CD14-positive monocyte (primary cell): ENCODE data around the gene CABP7. TPM values are rescaled to one million over a fixed set of nuclear protein-coding genes. Genes with fewer than 3 reads are reported as not detected.
A peak's percentile ranks its signal among the peaks of the same experiment; 100 is the strongest.

ENCODE experiments used
- DNase-seq, 3 donors: peaks; one replicate each; pipeline ENCODE4 v3.0.0-alpha.2; 2011 to 2022
- H2AFZ ChIP-seq: 2 replicates; pipeline ENCODE4 v1.6.0; 2012; ENCODE audit warnings: mild to moderate bottlenecking, low read depth, low read length, inconsistent platforms; ENCODE audit not compliant: insufficient read depth, poor library complexity, severe bottlenecking
- H3K27ac ChIP-seq, 2 donors: 1 replicate in 1 of 2; 2 replicates in 1 of 2; pipeline ENCODE4 v1.5.1; 2012 to 2013; ENCODE audit warnings: low read length in 2 of 2, control low read depth in 1 of 2, inconsistent platforms in 1 of 2, low read depth in 1 of 2, mild to moderate bottlenecking in 1 of 2
- H3K27me3 ChIP-seq, 2 donors: one replicate each; pipeline versions ENCODE4 v1.6.0 to v1.6.1; 2011 to 2013; ENCODE audit warnings: low read length in 2 of 2; ENCODE audit not compliant: control insufficient read depth in 2 of 2, insufficient read depth in 2 of 2
- H3K36me3 ChIP-seq, 2 donors: replicated peaks in 1 of 2; 1 replicate in 1 of 2; 2 replicates in 1 of 2; pipeline versions ENCODE4 v1.5.1 to v1.6.1; 2012 to 2013; ENCODE audit warnings: low read length in 2 of 2, control low read depth in 1 of 2, inconsistent platforms in 1 of 2, mild to moderate bottlenecking in 1 of 2; ENCODE audit not compliant: insufficient read depth in 2 of 2, control insufficient read depth in 1 of 2
- H3K4me1 ChIP-seq, 2 donors: 1 replicate in 1 of 2; 2 replicates in 1 of 2; pipeline versions ENCODE4 v1.5.1 to v1.6.1; 2012 to 2013; ENCODE audit warnings: low read length in 2 of 2, control low read depth in 1 of 2, inconsistent platforms in 1 of 2, mild to moderate bottlenecking in 1 of 2, moderate library complexity in 1 of 2; ENCODE audit not compliant: insufficient read depth in 2 of 2, control insufficient read depth in 1 of 2
- H3K4me2 ChIP-seq: replicated peaks from 2 replicates; pipeline ENCODE3; 2012; ENCODE audit warnings: low read length, moderate library complexity, mild to moderate bottlenecking; ENCODE audit not compliant: poor library complexity, severe bottlenecking; ENCODE audit errors: extremely low read depth
- H3K4me3 ChIP-seq, 3 experiments: fragments of 200-600 bp in 1 of 3; sonication (generic) in 1 of 3; replicated peaks in 1 of 3; 1 replicate in 2 of 3; 2 replicates in 1 of 3; pipeline ENCODE4 v1.5.1; 2011 to 2013; ENCODE audit warnings: low read length in 3 of 3, mild to moderate bottlenecking in 3 of 3, control low read depth in 2 of 3, low read depth in 2 of 3, inconsistent platforms in 1 of 3, moderate library complexity in 1 of 3
- H3K79me2 ChIP-seq: 2 replicates; pipeline ENCODE4 v1.6.0; 2012; ENCODE audit warnings: mild to moderate bottlenecking, control low read depth, inconsistent platforms, low read length, moderate library complexity; ENCODE audit not compliant: insufficient read depth
- H3K9ac ChIP-seq: 2 replicates; pipeline ENCODE4 v1.6.0; 2017; ENCODE audit warnings: low read length, mild to moderate bottlenecking; ENCODE audit not compliant: insufficient read depth, poor library complexity, severe bottlenecking
- H3K9me3 ChIP-seq, 2 donors: replicated peaks in 1 of 2; 1 replicate in 1 of 2; 2 replicates in 1 of 2; pipeline versions ENCODE4 v1.5.1 to v1.6.1; 2012 to 2013; ENCODE audit warnings: low read length in 2 of 2, control low read depth in 1 of 2; ENCODE audit not compliant: control insufficient read depth in 1 of 2, insufficient read depth in 1 of 2
- H4K20me1 ChIP-seq: 2 replicates; pipeline ENCODE4 v1.6.0; 2012; ENCODE audit warnings: mild to moderate bottlenecking, low read length, control low read depth, moderate library complexity; ENCODE audit not compliant: insufficient read depth
- H3K27ac Mint-ChIP-seq, 7 donors: one replicate each; pipeline ENCODE4 v1.8.0; 2020; ENCODE audit warnings: mild to moderate bottlenecking in 7 of 7, mixed read lengths in 7 of 7, moderate library complexity in 6 of 7, inconsistent platforms in 2 of 7
- H3K27me3 Mint-ChIP-seq, 3 donors: one replicate each; pipeline ENCODE4 v1.8.0; 2021 to 2022; ENCODE audit warnings: low read depth in 3 of 3, mild to moderate bottlenecking in 3 of 3, mixed read lengths in 3 of 3, moderate library complexity in 3 of 3, inconsistent platforms in 1 of 3
- H3K36me3 Mint-ChIP-seq, 2 donors: one replicate each; pipeline ENCODE4 v1.8.0; 2020; ENCODE audit warnings: mixed read lengths in 2 of 2, inconsistent platforms in 1 of 2, mild to moderate bottlenecking in 1 of 2
- H3K4me1 Mint-ChIP-seq: one replicate; pipeline ENCODE4 v1.8.0; 2020; ENCODE audit warnings: mild to moderate bottlenecking, mixed read lengths
- H3K4me3 Mint-ChIP-seq, 2 donors: one replicate each; pipeline ENCODE4 v1.8.0; 2020; ENCODE audit warnings: mild to moderate bottlenecking in 2 of 2, mixed read lengths in 2 of 2, moderate library complexity in 1 of 2
- H3K9me3 Mint-ChIP-seq, 7 donors: one replicate each; pipeline ENCODE4 v1.8.0; 2020 to 2022; ENCODE audit warnings: mixed read lengths in 7 of 7, mild to moderate bottlenecking in 6 of 7, moderate library complexity in 6 of 7, inconsistent platforms in 2 of 7
- WGBS: methylation state at CpG from one replicate; pipeline ENCODE4 v1.1.5; 2013; ENCODE audit warnings: missing lambda C conversion rate; ENCODE audit not compliant: insufficient coverage; 5-methylcytosine and 5-hydroxymethylcytosine counted together
- intact Hi-C, 2 donors: fragments of 100-400 bp; cut with micrococcal nuclease; formaldehyde crosslinking; loops; one replicate each; pipeline versions ENCODE4 v1.15.0 to v1.15.1; 2023
- polyA plus RNA-seq, 3 donors: library from polyadenylated mRNA; depleted of rRNA in 1 of 3; unstranded in 2 of 3; stranded (reverse) in 1 of 3; fragments of 300-500 nt in 2 of 3; fragments of >200 nt in 1 of 3; fragmentation: Illumina TruSeq in 2 of 3; gene quantifications; 1 replicate in 2 of 3; 2 replicates in 1 of 3; pipeline ENCODE4 v1.2.3, GENCODE V29; 2012 to 2021
- TF ChIP-seq, protein P1 (sequence below): fragments of 200-600 bp; IDR thresholded peaks from one replicate; pipeline ENCODE4 v1.8.0; 2022; ENCODE audit warnings: antibody characterized with exemption, mild to moderate bottlenecking

CABP7 gene
- polyA plus RNA-seq, 3 donors: 0.11 to 0.14 TPM; not detected in 1

DNA sequence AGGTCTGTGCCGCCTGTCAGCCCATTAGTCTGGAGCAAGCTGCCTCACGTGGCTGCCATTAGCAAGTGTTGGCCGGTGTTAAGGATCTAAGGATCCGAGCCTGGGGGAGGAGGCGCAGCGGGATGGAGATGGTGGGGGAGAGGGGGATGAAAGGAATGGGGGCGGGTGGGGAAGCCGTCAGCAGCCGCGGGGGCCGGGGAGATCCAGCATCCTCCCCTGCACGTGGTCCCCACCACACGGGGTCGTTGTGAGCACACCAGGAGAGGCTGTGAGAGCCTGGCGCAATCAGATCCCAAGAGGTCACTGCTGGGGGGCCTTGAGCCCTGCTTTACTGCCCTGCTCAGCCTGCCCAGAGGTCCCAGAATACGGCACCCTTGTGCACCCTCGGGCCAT lies 7.3 kb downstream of the CABP7 start:
- Histone ChIP-seq H3K27me3 (peaks cover 0 to 8% of the 10 kb centered on the region in 2 donors), H3K9ac (no peak overlapping the region), H2AFZ (no peak overlapping the region), H3K4me1 (no peaks in the 10 kb centered on the region), H3K4me2 (no peak overlapping the region), H3K79me2 (no peaks in the 10 kb centered on the region), H3K27ac (no peak overlapping the region), H3K9me3 (no peaks in the 10 kb centered on the region), H3K4me3 (no peak overlapping the region), H3K36me3 (peaks cover 4 to 14% of the 10 kb centered on the region in 2 donors), H4K20me1 (no peaks in the 10 kb centered on the region)
- H3K27ac Mint-ChIP-seq: no peak overlapping the region
- 7% methylated on average over 10 of the region's 17 CpGs for WGBS
- DNase-seq: peak; percentile 3 to 25 (median 5)
- peaks cover 13 to 14% of the 10 kb centered on the region in 2 donors for H3K36me3 Mint-ChIP-seq
- TF ChIP-seq, protein P1, sequence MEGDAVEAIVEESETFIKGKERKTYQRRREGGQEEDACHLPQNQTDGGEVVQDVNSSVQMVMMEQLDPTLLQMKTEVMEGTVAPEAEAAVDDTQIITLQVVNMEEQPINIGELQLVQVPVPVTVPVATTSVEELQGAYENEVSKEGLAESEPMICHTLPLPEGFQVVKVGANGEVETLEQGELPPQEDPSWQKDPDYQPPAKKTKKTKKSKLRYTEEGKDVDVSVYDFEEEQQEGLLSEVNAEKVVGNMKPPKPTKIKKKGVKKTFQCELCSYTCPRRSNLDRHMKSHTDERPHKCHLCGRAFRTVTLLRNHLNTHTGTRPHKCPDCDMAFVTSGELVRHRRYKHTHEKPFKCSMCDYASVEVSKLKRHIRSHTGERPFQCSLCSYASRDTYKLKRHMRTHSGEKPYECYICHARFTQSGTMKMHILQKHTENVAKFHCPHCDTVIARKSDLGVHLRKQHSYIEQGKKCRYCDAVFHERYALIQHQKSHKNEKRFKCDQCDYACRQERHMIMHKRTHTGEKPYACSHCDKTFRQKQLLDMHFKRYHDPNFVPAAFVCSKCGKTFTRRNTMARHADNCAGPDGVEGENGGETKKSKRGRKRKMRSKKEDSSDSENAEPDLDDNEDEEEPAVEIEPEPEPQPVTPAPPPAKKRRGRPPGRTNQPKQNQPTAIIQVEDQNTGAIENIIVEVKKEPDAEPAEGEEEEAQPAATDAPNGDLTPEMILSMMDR: peak; percentile 20
- H3K9me3 Mint-ChIP-seq: no peaks in the 10 kb centered on the region
- intact Hi-C loops: no loop called here
- H3K4me1 Mint-ChIP-seq: peaks cover 2% of the 10 kb centered on the region
- H3K4me3 Mint-ChIP-seq: no peak overlapping the region
- peaks cover 6 to 25% (median 9%) of the 10 kb centered on the region in 3 donors for H3K27me3 Mint-ChIP-seq

DNA sequence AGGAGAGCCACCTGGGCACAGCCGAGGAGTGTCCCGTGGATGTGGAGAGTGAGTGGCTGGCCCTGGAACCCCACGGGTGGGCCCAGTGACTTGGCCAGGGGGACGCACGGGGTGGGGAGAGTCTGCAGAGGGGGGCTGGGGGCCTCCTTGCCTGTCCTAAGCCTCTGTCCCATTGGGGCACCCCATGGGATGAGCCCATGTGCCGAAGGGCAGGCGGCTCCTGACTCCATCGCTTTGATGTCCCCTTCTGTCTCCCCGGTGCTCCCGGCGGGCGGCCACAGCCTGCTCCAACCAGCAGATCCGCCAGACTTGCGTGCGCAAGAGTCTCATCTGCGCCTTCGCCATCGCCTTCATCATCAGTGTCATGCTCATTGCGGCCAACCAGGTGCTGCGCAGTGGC lies 9.4 kb downstream of the CABP7 start:
- H3K36me3 ChIP-seq: peaks cover 8 to 20% of the 10 kb centered on the region in 2 donors
- H3K9me3 Mint-ChIP-seq: no peaks in the 10 kb centered on the region
- no peaks in the 10 kb centered on the region for H3K4me1 ChIP-seq
- TF ChIP-seq, protein P1: no peak
- H3K9ac ChIP-seq: no peak overlapping the region
- no peak for DNase-seq
- peaks cover 7% of the 10 kb centered on the region for H3K4me1 Mint-ChIP-seq
- H3K79me2 ChIP-seq: no peaks in the 10 kb centered on the region
- H3K27ac ChIP-seq: no peak overlapping the region
- H3K27ac Mint-ChIP-seq: no peak overlapping the region
- no peak overlapping the region for H2AFZ ChIP-seq
- WGBS: 98% methylated on average over 17 of the region's 20 CpGs
- no peak overlapping the region for H3K4me3 Mint-ChIP-seq
- peaks cover 20 to 23% of the 10 kb centered on the region in 2 donors for H3K36me3 Mint-ChIP-seq
- no peaks in the 10 kb centered on the region for H4K20me1 ChIP-seq
- H3K27me3 ChIP-seq: no peaks in the 10 kb centered on the region
- H3K27me3 Mint-ChIP-seq: peaks cover 3 to 16% (median 8%) of the 10 kb centered on the region in 3 donors
- intact Hi-C loops: no loop called here
- H3K4me2 ChIP-seq: no peak overlapping the region
- H3K4me3 ChIP-seq: no peak overlapping the region
- no peaks in the 10 kb centered on the region for H3K9me3 ChIP-seq
